CD4-positive, CD25-positive, alpha-beta regulatory T cell (primary cell): ENCODE data around the gene AMBP. TPM values are rescaled to one million over a fixed set of nuclear protein-coding genes. Genes with fewer than 3 reads are reported as not detected.

Experiments used
- ATAC-seq, 2 donors: fragments of 150-1000 bp; cut with Tn5 transposase; one replicate each; pipeline ENCODE4 v1.10.0; 2021; ENCODE audit warnings: low read depth in 2 of 2, moderate number of reproducible peaks in 2 of 2, moderate library complexity in 1 of 2
- DNase-seq, 3 donors: peaks; one replicate each; pipeline versions ENCODE4 v3.0.0 to v3.0.0-alpha.2; 2012 to 2022; ENCODE audit warnings: mixed read lengths in 1 of 3
- H3K27ac ChIP-seq: one replicate; pipeline ENCODE4 v1.7.0; 2013; ENCODE audit warnings: mild to moderate bottlenecking, low read length; ENCODE audit not compliant: insufficient read depth, poor library complexity, severe bottlenecking
- H3K27me3 ChIP-seq: one replicate; pipeline ENCODE4 v1.7.0; 2013; ENCODE audit warnings: low read length; ENCODE audit not compliant: control insufficient read depth, insufficient read depth
- H3K36me3 ChIP-seq: one replicate; pipeline ENCODE4 v1.7.0; 2013; ENCODE audit warnings: mild to moderate bottlenecking, low read length, moderate library complexity; ENCODE audit not compliant: control insufficient read depth, insufficient read depth
- H3K4me1 ChIP-seq: 2 replicates; pipeline ENCODE4 v1.7.0; 2013; ENCODE audit warnings: mild to moderate bottlenecking, low read length; ENCODE audit not compliant: insufficient read depth, control insufficient read depth, poor library complexity, severe bottlenecking
- H3K4me3 ChIP-seq: one replicate; pipeline ENCODE4 v1.7.0; 2013; ENCODE audit warnings: low read depth, mild to moderate bottlenecking, low read length, moderate library complexity
- H3K9me3 ChIP-seq, 2 experiments: 1 replicate in 1 of 2; 2 replicates in 1 of 2; pipeline ENCODE4 v1.7.0; 2013; ENCODE audit warnings: low read length in 2 of 2, mild to moderate bottlenecking in 1 of 2, moderate library complexity in 1 of 2; ENCODE audit not compliant: control insufficient read depth in 2 of 2
- H3K27ac Mint-ChIP-seq, 3 donors: one replicate each; pipeline ENCODE4 v1.8.0; 2020 to 2022; ENCODE audit warnings: mild to moderate bottlenecking in 3 of 3, mixed read lengths in 3 of 3, moderate library complexity in 2 of 3
- H3K27me3 Mint-ChIP-seq: one replicate; pipeline ENCODE4 v1.8.0; 2022; ENCODE audit warnings: mild to moderate bottlenecking, mixed read lengths
- H3K36me3 Mint-ChIP-seq: one replicate; pipeline ENCODE4 v1.8.0; 2020; ENCODE audit warnings: mixed read lengths
- H3K4me1 Mint-ChIP-seq, 4 donors: one replicate each; pipeline ENCODE4 v1.8.0; 2020 to 2022; ENCODE audit warnings: mixed read lengths in 4 of 4, mild to moderate bottlenecking in 1 of 4
- H3K4me3 Mint-ChIP-seq, 4 donors: one replicate each; pipeline ENCODE4 v1.8.0; 2020 to 2022; ENCODE audit warnings: mild to moderate bottlenecking in 4 of 4, mixed read lengths in 4 of 4, moderate library complexity in 3 of 4
- H3K9me3 Mint-ChIP-seq, 7 donors: one replicate each; pipeline ENCODE4 v1.8.0; 2020 to 2022; ENCODE audit warnings: mixed read lengths in 7 of 7, mild to moderate bottlenecking in 3 of 7, moderate library complexity in 2 of 7
- polyA plus RNA-seq, 4 donors: library from polyadenylated mRNA; unstranded; fragments of 300-500 nt; fragmentation: Illumina TruSeq; gene quantifications; one replicate each; pipeline ENCODE4 v1.2.3, GENCODE V29; 2021
- total RNA-seq: library from RNA; stranded (reverse); gene quantifications from one replicate; pipeline ENCODE4 v1.2.3, GENCODE V29; 2022

The AMBP gene
- total and polyA plus RNA-seq, 5 donors from 2014 or later: not detected

DNA sequence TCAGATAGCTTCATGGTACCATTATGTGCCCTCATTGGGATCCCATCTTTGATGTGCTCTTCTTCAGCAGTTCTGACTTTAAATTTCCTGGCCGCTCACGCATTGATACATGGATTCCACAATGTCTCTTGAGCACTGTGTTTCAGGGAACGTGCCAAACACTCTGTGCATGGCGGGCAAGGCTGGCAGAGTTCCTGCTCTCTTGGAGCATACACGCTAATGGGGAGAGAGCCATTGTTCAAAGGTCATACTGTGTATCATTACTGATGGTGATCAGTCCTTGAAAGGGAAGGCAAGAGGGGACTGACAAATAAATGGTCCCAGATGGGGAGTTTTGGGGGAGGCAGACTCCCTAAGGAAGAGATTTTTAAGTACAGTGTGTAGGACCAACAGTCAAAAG lies 52.3 kb downstream of the AMBP start:
- Mint-ChIP-seq H3K9me3 (peaks cover 0 to 30% (median 11%) of the 10 kb centered on the region in 7 donors), H3K27me3 (peaks cover 6% of the 10 kb centered on the region), H3K4me3 (no peak overlapping the region), H3K4me1 (no peaks in the 10 kb centered on the region), H3K36me3 (no peaks in the 10 kb centered on the region), H3K27ac (no peak overlapping the region)
- peaks cover 2% of the 10 kb centered on the region for H3K27me3 ChIP-seq
- no peak overlapping the region for H3K27ac ChIP-seq
- no peaks in the 10 kb centered on the region for H3K4me1 ChIP-seq
- no peaks in the 10 kb centered on the region for H3K36me3 ChIP-seq
- H3K9me3 ChIP-seq: peaks cover 8 to 13% of the 10 kb centered on the region in 2 experiments
- ATAC-seq (no peak), DNase-seq (no peak)
- no peak overlapping the region for H3K4me3 ChIP-seq

DNA sequence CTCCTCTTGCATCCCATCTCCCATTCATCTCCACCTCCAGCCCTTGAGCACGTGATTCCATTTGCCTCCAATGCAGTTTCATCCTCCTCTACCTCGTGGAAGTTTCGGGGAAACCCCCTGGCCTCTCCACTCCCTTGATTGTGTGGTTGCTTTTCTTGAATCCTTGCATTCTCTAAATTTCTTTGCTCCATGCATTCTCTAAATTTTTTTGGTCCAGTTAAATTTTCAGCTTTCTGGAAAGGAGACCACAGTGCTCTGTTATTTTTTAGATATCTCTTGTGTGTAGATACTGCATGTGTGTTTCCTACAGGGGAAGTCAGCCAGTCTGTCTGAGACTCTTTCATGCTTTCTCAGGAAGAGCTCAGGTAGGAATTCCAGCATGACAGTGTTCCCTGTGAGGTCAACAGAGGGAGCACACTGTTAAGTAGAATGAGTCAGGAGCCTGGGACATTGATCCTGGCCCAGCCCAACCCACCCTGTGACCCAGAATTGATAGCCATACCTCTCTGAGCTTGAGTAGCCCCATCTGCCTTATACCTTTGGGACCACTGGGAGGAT lies 52.8 kb downstream of the AMBP start:
- Histone ChIP-seq H3K36me3 (no peaks in the 10 kb centered on the region), H3K4me1 (no peaks in the 10 kb centered on the region), H3K27me3 (peaks cover 2% of the 10 kb centered on the region), H3K9me3 (peaks cover 8 to 13% of the 10 kb centered on the region in 2 experiments), H3K27ac (no peak overlapping the region), H3K4me3 (no peak overlapping the region)
- no peak for ATAC-seq
- H3K4me1 Mint-ChIP-seq: no peaks in the 10 kb centered on the region
- H3K9me3 Mint-ChIP-seq: peaks cover 0 to 30% (median 11%) of the 10 kb centered on the region in 7 donors
- peaks cover 6% of the 10 kb centered on the region for H3K27me3 Mint-ChIP-seq
- no peaks in the 10 kb centered on the region for H3K36me3 Mint-ChIP-seq
- no peak overlapping the region for H3K27ac Mint-ChIP-seq
- no peak for DNase-seq
- H3K4me3 Mint-ChIP-seq: no peak overlapping the region

DNA sequence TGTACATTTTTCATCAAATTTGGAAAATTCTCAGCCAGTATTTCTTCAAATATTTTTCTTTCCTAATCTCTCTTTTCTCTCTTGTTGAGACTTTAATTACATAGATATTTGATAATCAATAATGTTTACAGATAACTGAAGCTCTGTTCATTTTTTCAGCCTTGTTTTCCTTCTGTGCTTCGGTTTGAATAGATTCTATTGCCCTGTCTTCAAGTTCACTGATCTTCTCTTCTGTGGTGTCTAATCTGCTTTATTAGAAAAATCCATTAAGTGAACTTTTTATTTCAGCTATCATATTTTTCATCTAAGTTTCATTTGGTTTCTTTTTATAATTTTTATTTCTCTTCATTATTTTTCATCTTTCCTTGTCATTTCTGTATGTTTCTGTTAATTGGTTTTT lies 54.1 kb downstream of the AMBP start:
- H3K4me3 ChIP-seq: no peak overlapping the region
- peaks cover 8 to 13% of the 10 kb centered on the region in 2 experiments for H3K9me3 ChIP-seq
- H3K27me3 ChIP-seq: peaks cover 2% of the 10 kb centered on the region
- H3K36me3 ChIP-seq: no peaks in the 10 kb centered on the region
- Mint-ChIP-seq H3K4me3 (no peak overlapping the region), H3K36me3 (no peaks in the 10 kb centered on the region), H3K4me1 (no peaks in the 10 kb centered on the region), H3K9me3 (peaks cover 0 to 30% (median 11%) of the 10 kb centered on the region in 7 donors), H3K27me3 (peaks cover 6% of the 10 kb centered on the region), H3K27ac (no peak overlapping the region)
- H3K4me1 ChIP-seq: no peaks in the 10 kb centered on the region
- H3K27ac ChIP-seq: no peak overlapping the region
- DNase-seq (no peak), ATAC-seq (no peak)

DNA sequence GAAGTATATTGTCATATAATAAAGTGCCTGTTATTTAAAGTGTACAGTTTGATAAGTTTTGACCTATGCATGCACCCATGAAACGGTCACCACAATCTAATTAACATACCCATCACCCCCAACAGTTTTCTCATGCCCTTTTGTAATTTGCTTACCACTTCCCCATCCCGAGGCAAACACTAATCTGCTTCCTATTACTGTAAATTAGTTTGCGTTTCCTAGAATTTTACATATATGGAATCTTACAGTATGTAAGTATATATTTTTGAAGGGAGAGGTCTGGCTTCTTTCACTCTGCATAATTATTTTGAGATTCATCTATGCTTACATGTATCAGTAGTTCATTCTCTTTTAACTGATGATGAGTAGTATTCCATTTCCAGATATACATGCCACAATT lies 56.5 kb downstream of the AMBP start:
- DNase-seq (no peak), ATAC-seq (no peak)
- Histone ChIP-seq H3K27ac (no peak overlapping the region), H3K4me1 (no peaks in the 10 kb centered on the region), H3K36me3 (no peaks in the 10 kb centered on the region), H3K4me3 (no peak overlapping the region), H3K27me3 (peaks cover 2% of the 10 kb centered on the region), H3K9me3 (peaks cover 8 to 13% of the 10 kb centered on the region in 2 experiments)
- H3K4me3 Mint-ChIP-seq: no peak overlapping the region
- peaks cover 10% of the 10 kb centered on the region for H3K27me3 Mint-ChIP-seq
- no peaks in the 10 kb centered on the region for H3K4me1 Mint-ChIP-seq
- H3K9me3 Mint-ChIP-seq: peaks cover 0 to 30% (median 11%) of the 10 kb centered on the region in 7 donors
- no peak overlapping the region for H3K27ac Mint-ChIP-seq
- no peaks in the 10 kb centered on the region for H3K36me3 Mint-ChIP-seq

DNA sequence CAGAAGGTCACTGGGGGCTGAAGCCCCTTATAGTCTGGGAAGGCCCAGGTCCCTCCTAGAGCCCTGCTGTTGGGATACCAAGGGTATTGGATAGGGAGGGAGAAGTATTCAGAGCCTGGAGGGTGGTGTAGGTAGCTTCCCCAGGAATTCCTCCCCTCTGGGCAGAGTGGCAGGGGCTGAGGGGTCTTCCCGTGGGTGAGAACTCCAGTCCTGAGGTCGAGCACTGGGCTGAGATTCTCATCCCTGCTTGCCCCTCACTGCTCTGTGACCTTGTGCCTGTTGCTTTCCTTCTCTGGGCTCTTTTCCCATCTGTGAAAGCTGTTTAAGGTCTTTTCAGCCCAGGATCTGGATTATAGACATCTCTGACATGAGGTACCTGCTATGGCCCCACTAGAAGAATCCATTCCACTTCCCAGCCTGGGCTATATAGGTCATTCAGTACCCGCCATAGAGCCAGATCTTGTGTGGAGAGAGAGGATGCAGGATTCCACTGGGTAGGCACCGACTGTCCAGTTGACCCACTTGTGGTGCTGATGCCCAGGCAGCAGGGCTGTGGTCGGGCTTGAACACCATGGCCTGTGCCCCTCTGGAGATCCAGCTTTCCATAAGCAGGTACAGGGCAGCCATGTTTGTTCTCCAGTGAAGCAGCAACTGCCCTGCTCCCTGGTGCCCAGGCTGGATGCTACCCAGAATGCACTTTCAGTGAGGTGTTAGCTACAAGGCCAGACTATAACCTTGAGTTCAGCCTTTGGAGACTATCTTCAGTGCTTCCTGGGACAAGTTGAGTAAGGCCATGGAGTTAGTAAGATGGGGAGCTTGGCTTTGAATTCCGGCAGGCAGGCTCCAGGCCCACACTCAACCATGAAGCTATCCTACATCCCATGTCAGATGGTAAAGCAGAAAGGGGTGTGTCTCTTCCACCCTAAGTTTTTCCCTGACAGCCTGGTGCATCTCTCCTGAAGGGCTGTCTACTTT lies 60.1 kb downstream of the AMBP start:
- H3K9me3 Mint-ChIP-seq: peaks cover 0 to 10% (median 2%) of the 10 kb centered on the region in 7 donors
- ATAC-seq: no peak

DNA sequence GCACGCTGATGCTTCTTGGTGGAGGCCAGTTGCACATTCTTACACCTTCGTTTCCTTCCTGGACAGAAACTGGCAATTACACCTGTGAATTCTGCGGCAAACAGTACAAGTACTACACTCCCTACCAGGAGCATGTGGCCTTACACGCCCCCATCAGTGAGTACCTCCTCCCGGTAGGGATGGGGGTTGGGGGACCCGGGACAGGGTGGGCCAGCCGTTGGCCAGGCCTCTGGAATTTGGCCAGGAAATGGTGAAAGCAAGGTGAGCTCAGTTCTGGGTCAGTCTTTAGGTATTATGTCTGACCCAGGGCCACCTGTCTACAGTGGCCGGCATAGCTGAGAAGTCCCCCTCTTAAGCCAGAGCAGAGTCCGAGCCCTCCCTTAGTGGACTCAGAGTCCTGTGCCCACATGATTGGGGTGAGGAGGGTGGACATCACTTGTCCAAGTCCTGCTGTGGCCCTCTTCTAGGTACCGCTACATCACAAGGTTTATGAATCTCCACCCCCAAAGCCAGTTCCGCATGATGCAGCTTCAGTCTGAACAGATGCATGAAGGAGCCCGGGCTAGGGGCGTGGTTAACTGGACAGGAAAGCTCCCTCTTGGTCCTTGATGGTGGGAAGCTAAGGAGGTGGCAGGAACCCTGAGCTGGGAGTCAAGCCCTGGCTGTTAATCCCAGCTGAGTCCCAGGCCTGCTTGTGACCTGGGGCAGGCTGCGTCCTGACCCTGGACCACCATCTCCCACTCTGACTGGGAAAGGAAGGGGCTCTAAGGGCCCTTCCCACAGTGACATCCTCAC lies 61.3 kb downstream of the AMBP start:
- ATAC-seq: no peak
- peaks cover 0 to 5% (median 3%) of the 10 kb centered on the region in 7 donors for H3K9me3 Mint-ChIP-seq

More for the DNA sequence above, 60.1 kb downstream of the AMBP start:
- Mint-ChIP-seq H3K4me3 (no peak overlapping the region), H3K27me3 (peaks cover 16% of the 10 kb centered on the region), H3K27ac (no peak overlapping the region), H3K4me1 (no peaks in the 10 kb centered on the region), H3K36me3 (no peaks in the 10 kb centered on the region)
- no peak overlapping the region for H3K4me3 ChIP-seq
- H3K36me3 ChIP-seq: no peaks in the 10 kb centered on the region
- H3K27ac ChIP-seq: no peak overlapping the region
- H3K4me1 ChIP-seq: no peaks in the 10 kb centered on the region
- DNase-seq: no peak
- peaks cover 2% of the 10 kb centered on the region for H3K27me3 ChIP-seq
- peaks cover 0 to under 1% of the 10 kb centered on the region in 2 experiments for H3K9me3 ChIP-seq

DNA sequence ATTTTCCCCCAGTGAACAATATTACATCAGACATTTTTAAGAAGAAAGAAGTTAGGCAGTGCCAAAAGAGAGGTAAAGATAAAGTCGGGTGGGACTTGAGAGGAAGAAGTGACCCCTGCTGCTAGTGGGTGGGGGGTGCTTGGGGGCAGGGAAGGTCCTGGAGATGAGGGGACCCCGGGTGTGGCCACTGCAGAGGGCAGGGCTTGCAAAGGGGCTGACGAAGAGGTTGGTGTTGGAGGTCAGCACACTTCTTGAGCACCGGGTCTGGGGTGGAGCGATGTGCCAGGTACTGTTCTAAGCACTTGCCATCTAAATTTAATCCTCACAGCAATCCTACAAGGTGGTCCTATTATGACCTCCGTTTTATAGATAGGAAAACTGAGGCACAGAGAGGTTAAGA lies 62.0 kb downstream of the AMBP start:
- H3K36me3 Mint-ChIP-seq: no peaks in the 10 kb centered on the region
- no peak for DNase-seq
- no peak for ATAC-seq
- no peak overlapping the region for H3K4me3 Mint-ChIP-seq
- Histone ChIP-seq H3K4me1 (no peaks in the 10 kb centered on the region), H3K36me3 (no peaks in the 10 kb centered on the region), H3K27me3 (no peaks in the 10 kb centered on the region), H3K4me3 (no peak overlapping the region), H3K27ac (no peak overlapping the region), H3K9me3 (no peaks in the 10 kb centered on the region)
- H3K4me1 Mint-ChIP-seq: no peaks in the 10 kb centered on the region
- H3K27ac Mint-ChIP-seq: no peak overlapping the region
- H3K9me3 Mint-ChIP-seq: peaks cover 0 to 5% (median 3%) of the 10 kb centered on the region in 7 donors
- peaks cover 16% of the 10 kb centered on the region for H3K27me3 Mint-ChIP-seq

More for the DNA sequence above, 61.3 kb downstream of the AMBP start:
- Histone ChIP-seq H3K27ac (no peak overlapping the region), H3K36me3 (no peaks in the 10 kb centered on the region), H3K4me3 (no peak overlapping the region), H3K27me3 (no peaks in the 10 kb centered on the region), H3K4me1 (no peaks in the 10 kb centered on the region), H3K9me3 (no peaks in the 10 kb centered on the region)
- Mint-ChIP-seq H3K27me3 (peaks cover 16% of the 10 kb centered on the region), H3K36me3 (no peaks in the 10 kb centered on the region), H3K4me1 (no peaks in the 10 kb centered on the region), H3K27ac (no peak overlapping the region), H3K4me3 (no peak overlapping the region)
- no peak for DNase-seq
